K562 (cell line): ENCODE measurements around the gene RBP7. TPM values are rescaled to one million over a fixed set of nuclear protein-coding genes. Genes with fewer than 3 reads are reported as not detected.

Source experiments
- CREB3 ChIP-seq: fragments of 450-650 bp; conservative IDR thresholded peaks from 2 replicates; pipeline ENCODE4 v1.6.1; 2016; ENCODE audit warnings: missing genetic modification characterization, low read depth, mild to moderate bottlenecking, missing compliant biosample characterization, moderate library complexity
- E2F6 ChIP-seq, 2 experiments: IDR thresholded peaks; 2 replicates each; pipeline ENCODE4 v1.6.1; 2011; ENCODE audit warnings: borderline replicate concordance in 1 of 2, control low read depth in 1 of 2, low read depth in 1 of 2, low read length in 1 of 2, mild to moderate bottlenecking in 1 of 2, mixed read lengths in 1 of 2, moderate library complexity in 1 of 2; ENCODE audit not compliant: insufficient read depth in 1 of 2, insufficient read length in 1 of 2, poor library complexity in 1 of 2, severe bottlenecking in 1 of 2; ENCODE audit errors: extremely low read depth in 1 of 2
- EHMT2 ChIP-seq: fragments of 450-650 bp; IDR thresholded peaks from 2 replicates; pipeline ENCODE4 v1.6.1; 2018; ENCODE audit warnings: antibody characterized with exemption
- HMBOX1 ChIP-seq: sonication (generic); IDR thresholded peaks from 2 replicates; pipeline ENCODE4 v1.6.1; 2016
- HSF4 ChIP-seq: fragments of 250-450 bp; sonication (Bioruptor Pico); IDR thresholded peaks from 2 replicates; pipeline ENCODE4 v2.1.2; 2022; ENCODE audit warnings: mild to moderate bottlenecking, moderate library complexity, borderline replicate concordance
- MNT ChIP-seq, 2 experiments: fragments of 450-650 bp; conservative IDR thresholded peaks; 2 replicates each; pipeline ENCODE4 v1.6.1; 2017; ENCODE audit warnings: mild to moderate bottlenecking in 2 of 2, moderate library complexity in 2 of 2
- MTA1 ChIP-seq: fragments of 450-650 bp; IDR thresholded peaks from 2 replicates; pipeline ENCODE4 v1.6.1; 2017; ENCODE audit warnings: borderline replicate concordance
- NCOA1 ChIP-seq: fragments of 450-650 bp; IDR thresholded peaks from 2 replicates; pipeline ENCODE4 v1.6.1; 2016; ENCODE audit warnings: low read depth
- NCOA4 ChIP-seq: fragments of 450-650 bp; IDR thresholded peaks from 2 replicates; pipeline ENCODE4 v1.6.1; 2018; ENCODE audit warnings: mild to moderate bottlenecking; ENCODE audit not compliant: partially characterized antibody
- PRDM10 ChIP-seq: fragments of 450-650 bp; IDR thresholded peaks from 2 replicates; pipeline ENCODE4 v1.6.1; 2018; ENCODE audit not compliant: partially characterized antibody
- TCF3 ChIP-seq: sonication (generic); formaldehyde crosslinking; IDR thresholded peaks from 2 replicates; pipeline ENCODE4 v1.4.0; 2020; ENCODE audit warnings: mild to moderate bottlenecking, missing genetic modification reagents
- TFE3 ChIP-seq: fragments of 450-650 bp; formaldehyde crosslinking; IDR thresholded peaks from 2 replicates; pipeline ENCODE4 v1.4.0; 2020; ENCODE audit warnings: mild to moderate bottlenecking, mixed read lengths
- TGIF2 ChIP-seq: sonication (generic); formaldehyde crosslinking; IDR thresholded peaks from 2 replicates; pipeline ENCODE4 v1.8.1; 2022; ENCODE audit warnings: mild to moderate bottlenecking, missing genetic modification reagents, moderate library complexity
- ZC3H4 ChIP-seq: sonication (generic); formaldehyde crosslinking; IDR thresholded peaks from 2 replicates; pipeline ENCODE4 v1.9.0; 2021; ENCODE audit warnings: missing genetic modification reagents, borderline replicate concordance
- ZNF3 ChIP-seq: fragments of 250-450 bp; sonication (Bioruptor Pico); IDR thresholded peaks from 2 replicates; pipeline ENCODE4 v1.5.0; 2021; ENCODE audit warnings: mild to moderate bottlenecking, moderate library complexity
- ZNF707 ChIP-seq: fragments of 250-450 bp; sonication (Bioruptor Pico); conservative IDR thresholded peaks from 2 replicates; pipeline ENCODE4 v1.8.0; 2022; ENCODE audit warnings: inconsistent platforms, mild to moderate bottlenecking, moderate library complexity
- polyA plus RNA-seq, 8 experiments: library from polyadenylated mRNA; depleted of rRNA in 4 of 8; stranded (reverse) in 5 of 8; unstranded in 3 of 8; fragments of >200 nt; fragmentation: Nextera tagmentation in 2 of 8; fragmentation: Illumina TruSeq in 1 of 8; extraction: Ambion mirVana in 2 of 8; extraction: Trizol in 1 of 8; gene quantifications; 2 replicates each; pipeline versions ENCODE4 v1.2.1 to v1.2.3, GENCODE V29; 2011 to 2014; ENCODE audit warnings: inconsistent platforms in 1 of 8, missing spikeins in 1 of 8
- total RNA-seq, 7 experiments: library from RNA; depleted of rRNA in 6 of 7; stranded (reverse); fragments of >200 nt in 6 of 7; fragmentation: Illumina TruSeq in 2 of 7; extraction: Trizol in 2 of 7; gene quantifications; 2 replicates each; pipeline versions ENCODE4 v1.2.1 to v1.2.3, GENCODE V29; 2011 to 2021; ENCODE audit warnings: low replicate concordance in 1 of 7

The RBP7 gene
- total and polyA plus RNA-seq, 9 of the 15 experiments (the other 6 are each of a cell fraction or from before 2014, with no cell fraction given) = not detected

GRCh38 chr1:10045480-10046355 is 48.7 kb downstream of the RBP7 start (continued):
- TF ChIP-seq MNT (conservative IDR thresholded peaks at IDR 0.05) = peak; percentile 67 to 81; a peak in 3 of 4 replicates
- TF ChIP-seq HMBOX1 = no peak
- peak; percentile 31 for TF ChIP-seq TFE3 (CRISPR knock-in tag)
- TF ChIP-seq PRDM10 = peak; percentile 6
- 0 out of 2 replicates have a peak, but pooled peaks have one; percentile 58 for TF ChIP-seq CREB3 (tag)
- no peak for TF ChIP-seq TGIF2 (CRISPR knock-in tag)
- peak in 1 of 2 experiments; percentile 18 for TF ChIP-seq E2F6 (IDR thresholded peaks at IDR 0.05; ENCODE audit: borderline replicate concordance in 1 of 2, extremely low read depth in 1 of 2, insufficient read depth in 1 of 2, insufficient read length in 1 of 2, low read depth in 1 of 2, low read length in 1 of 2, poor library complexity in 1 of 2, severe bottlenecking in 1 of 2)
- peak; percentile 83 for TF ChIP-seq TCF3 (CRISPR knock-in tag)
- no peak for TF ChIP-seq ZNF3
- no peak for TF ChIP-seq ZNF707 (CRISPR knock-in tag)
- no peak for TF ChIP-seq MTA1
- TF ChIP-seq EHMT2 = peak; percentile 69
- TF ChIP-seq ZC3H4 (CRISPR knock-in tag) = no peak
- no peak for TF ChIP-seq NCOA1
- TF ChIP-seq HSF4 (CRISPR knock-in tag) = no peak
- no peak for TF ChIP-seq NCOA4
